ENCODE data around the gene NUP214.
A peak's percentile ranks its signal among the peaks of the same experiment; 100 is the strongest.

Gene NUP214

GRCh38 chr9:131119600-131119999, 5.8 kb upstream of the NUP214 start:
- TF ChIP-seq ZNF274 (IDR thresholded peaks at IDR 0.05; ENCODE audit: low read depth, low read length) (no peak), SUZ12 (IDR thresholded peaks at IDR 0.05; ENCODE audit: extremely low read depth, insufficient read depth, insufficient read length) (no peak), YY1 (IDR thresholded peaks at IDR 0.05; ENCODE audit: insufficient read depth, insufficient read length) (no peak)
- no peaks in the 10 kb centered on the region for H3K9me3 ChIP-seq (ENCODE audit: insufficient read depth, low read length)
- no peaks in the 10 kb centered on the region for H3K27me3 ChIP-seq (ENCODE audit: insufficient read depth, insufficient read length)
- H3K4me3 ChIP-seq (ENCODE audit: insufficient read length, low read depth), result no peak overlapping the region
- no peaks in the 10 kb centered on the region for H3K4me1 ChIP-seq (ENCODE audit: insufficient read depth, insufficient read length)
- DNase-seq (ENCODE audit: low read depth, low spot score), result no peak
- H3K9ac ChIP-seq (ENCODE audit: insufficient read length, low read depth), result no peak overlapping the region
- H3K36me3 ChIP-seq (ENCODE audit: insufficient read depth, insufficient read length, low read length), result peaks cover 60% of the 10 kb centered on the region

GRCh38 chr9:131120620-131121228, 4.7 kb upstream of the NUP214 start:
- no peaks in the 10 kb centered on the region for H3K9me3 ChIP-seq (ENCODE audit: insufficient read depth, low read length)
- peaks cover 57% of the 10 kb centered on the region for H3K36me3 ChIP-seq (ENCODE audit: insufficient read depth, insufficient read length, low read length)
- no peaks in the 10 kb centered on the region for H3K4me1 ChIP-seq (ENCODE audit: insufficient read depth, insufficient read length)
- DNase-seq (ENCODE audit: low read depth, low spot score), result no peak
- H3K9ac ChIP-seq (ENCODE audit: insufficient read length, low read depth), result no peak overlapping the region
- H3K27me3 ChIP-seq (ENCODE audit: insufficient read depth, insufficient read length), result no peaks in the 10 kb centered on the region
- H3K4me3 ChIP-seq (ENCODE audit: insufficient read length, low read depth), result no peak overlapping the region
- TF ChIP-seq SUZ12 (IDR thresholded peaks at IDR 0.05; ENCODE audit: extremely low read depth, insufficient read depth, insufficient read length) (no peak), YY1 (IDR thresholded peaks at IDR 0.05; ENCODE audit: insufficient read depth, insufficient read length) (no peak), ZNF274 (IDR thresholded peaks at IDR 0.05; ENCODE audit: low read depth, low read length) (no peak)

- no peak for DNase-seq (ENCODE audit: low read depth, low spot score)
- TF ChIP-seq ZNF274 (IDR thresholded peaks at IDR 0.05; ENCODE audit: low read depth, low read length), result no peak
- no peak for TF ChIP-seq SUZ12 (IDR thresholded peaks at IDR 0.05; ENCODE audit: extremely low read depth, insufficient read depth, insufficient read length)
- H3K4me1 ChIP-seq (ENCODE audit: insufficient read depth, insufficient read length), result no peaks in the 10 kb centered on the region
- no peaks in the 10 kb centered on the region for H3K9me3 ChIP-seq (ENCODE audit: insufficient read depth, low read length)
- H3K27me3 ChIP-seq (ENCODE audit: insufficient read depth, insufficient read length), result no peaks in the 10 kb centered on the region
- no peak overlapping the region for H3K9ac ChIP-seq (ENCODE audit: insufficient read length, low read depth)
- H3K36me3 ChIP-seq (ENCODE audit: insufficient read depth, insufficient read length, low read length), result peaks cover 57% of the 10 kb centered on the region
- no peak overlapping the region for H3K4me3 ChIP-seq (ENCODE audit: insufficient read length, low read depth)
Observed at GRCh38 chr9:131121346-131121745, 4.0 kb upstream of the NUP214 start.

- TF ChIP-seq SUZ12 (IDR thresholded peaks at IDR 0.05; ENCODE audit: extremely low read depth, insufficient read depth, insufficient read length) (no peak), YY1 (IDR thresholded peaks at IDR 0.05; ENCODE audit: insufficient read depth, insufficient read length) (no peak), ZNF274 (IDR thresholded peaks at IDR 0.05; ENCODE audit: low read depth, low read length) (no peak)
- Histone ChIP-seq H3K4me1 (ENCODE audit: insufficient read depth, insufficient read length) (no peaks in the 10 kb centered on the region), H3K9me3 (ENCODE audit: insufficient read depth, low read length) (no peaks in the 10 kb centered on the region), H3K27me3 (ENCODE audit: insufficient read depth, insufficient read length) (no peaks in the 10 kb centered on the region), H3K36me3 (ENCODE audit: insufficient read depth, insufficient read length, low read length) (peaks cover 57% of the 10 kb centered on the region), H3K4me3 (ENCODE audit: insufficient read length, low read depth) (no peak overlapping the region), H3K9ac (ENCODE audit: insufficient read length, low read depth) (no peak overlapping the region)
- DNase-seq (ENCODE audit: low read depth, low spot score), result no peak
Observed at GRCh38 chr9:131122158-131122557, 3.2 kb upstream of the NUP214 start.

- H3K9ac ChIP-seq (ENCODE audit: insufficient read length, low read depth), result peak overlapping the region; percentile 96
- H3K9me3 ChIP-seq (ENCODE audit: insufficient read depth, low read length), result no peaks in the 10 kb centered on the region
- peak overlapping the region; percentile 97 for H3K4me3 ChIP-seq (ENCODE audit: insufficient read length, low read depth)
- TF ChIP-seq SUZ12 (IDR thresholded peaks at IDR 0.05; ENCODE audit: extremely low read depth, insufficient read depth, insufficient read length) (no peak), YY1 (IDR thresholded peaks at IDR 0.05; ENCODE audit: insufficient read depth, insufficient read length) (no peak), ZNF274 (IDR thresholded peaks at IDR 0.05; ENCODE audit: low read depth, low read length) (no peak)
- peaks cover 60% of the 10 kb centered on the region for H3K36me3 ChIP-seq (ENCODE audit: insufficient read depth, insufficient read length, low read length)
- no peaks in the 10 kb centered on the region for H3K4me1 ChIP-seq (ENCODE audit: insufficient read depth, insufficient read length)
- no peaks in the 10 kb centered on the region for H3K27me3 ChIP-seq (ENCODE audit: insufficient read depth, insufficient read length)
- no peak for DNase-seq (ENCODE audit: low read depth, low spot score)
Observed at GRCh38 chr9:131125038-131125287, 423 bp upstream of the NUP214 start.

GRCh38 chr9:131126059-131126426, 657 bp downstream of the NUP214 start:
- Histone ChIP-seq H3K9me3 (ENCODE audit: insufficient read depth, low read length) (no peaks in the 10 kb centered on the region), H3K27me3 (ENCODE audit: insufficient read depth, insufficient read length) (no peaks in the 10 kb centered on the region), H3K36me3 (ENCODE audit: insufficient read depth, insufficient read length, low read length) (peaks cover 59% of the 10 kb centered on the region), H3K9ac (ENCODE audit: insufficient read length, low read depth) (peak overlapping the region; percentile 96), H3K4me3 (ENCODE audit: insufficient read length, low read depth) (peak overlapping the region; percentile 97), H3K4me1 (ENCODE audit: insufficient read depth, insufficient read length) (no peaks in the 10 kb centered on the region)
- TF ChIP-seq SUZ12 (IDR thresholded peaks at IDR 0.05; ENCODE audit: extremely low read depth, insufficient read depth, insufficient read length) (no peak), ZNF274 (IDR thresholded peaks at IDR 0.05; ENCODE audit: low read depth, low read length) (no peak), YY1 (IDR thresholded peaks at IDR 0.05; ENCODE audit: insufficient read depth, insufficient read length) (no peak)
- DNase-seq (ENCODE audit: low read depth, low spot score), result no peak

- H3K9me3 ChIP-seq (ENCODE audit: insufficient read depth, low read length), result no peaks in the 10 kb centered on the region
- no peak overlapping the region for H3K9ac ChIP-seq (ENCODE audit: insufficient read length, low read depth)
- TF ChIP-seq SUZ12 (IDR thresholded peaks at IDR 0.05; ENCODE audit: extremely low read depth, insufficient read depth, insufficient read length) (no peak), ZNF274 (IDR thresholded peaks at IDR 0.05; ENCODE audit: low read depth, low read length) (no peak), YY1 (IDR thresholded peaks at IDR 0.05; ENCODE audit: insufficient read depth, insufficient read length) (no peak)
- no peak for DNase-seq (ENCODE audit: low read depth, low spot score)
- no peak overlapping the region for H3K4me3 ChIP-seq (ENCODE audit: insufficient read length, low read depth)
- peaks cover 70% of the 10 kb centered on the region for H3K36me3 ChIP-seq (ENCODE audit: insufficient read depth, insufficient read length, low read length)
- H3K4me1 ChIP-seq (ENCODE audit: insufficient read depth, insufficient read length), result no peaks in the 10 kb centered on the region
- no peaks in the 10 kb centered on the region for H3K27me3 ChIP-seq (ENCODE audit: insufficient read depth, insufficient read length)
Observed at GRCh38 chr9:131129183-131129582, 3.8 kb downstream of the NUP214 start.
